Hepatocyte (in vitro differentiated cells): ENCODE results near the gene KRTAP12-3.

Experiments used
- CTCF ChIP-seq: fragments of 200-600 bp; sonication (generic); IDR thresholded peaks from 2 replicates; pipeline ENCODE4 v1.5.1; 2016; ENCODE audit warnings: antibody characterized with exemption, mild to moderate bottlenecking; ENCODE audit not compliant: poor library complexity
- EZH2phosphoT487 ChIP-seq: fragments of 200-600 bp; sonication (generic); IDR thresholded peaks from one replicate; pipeline ENCODE4 v1.6.1; 2018; ENCODE audit warnings: antibody characterized with exemption, mild to moderate bottlenecking, low read depth, moderate library complexity; ENCODE audit not compliant: unreplicated experiment, severe bottlenecking

- TF ChIP-seq CTCF = no peak
- TF ChIP-seq EZH2phosphoT487 = no peak
Measured at GRCh38 chr21:44695184-44695583, 37.5 kb downstream of the KRTAP12-3 start.
